ENCODE data around the gene BAHCC1. TPM values are rescaled to one million over a fixed set of nuclear protein-coding genes. Genes with fewer than 3 reads are reported as not detected.

The BAHCC1 gene
- total and polyA plus RNA-seq, 9 of the 15 experiments (the other 6 are each of a cell fraction or from before 2014, with no cell fraction given), result 0.14 to 26.9 (median 5.0) TPM

DNA sequence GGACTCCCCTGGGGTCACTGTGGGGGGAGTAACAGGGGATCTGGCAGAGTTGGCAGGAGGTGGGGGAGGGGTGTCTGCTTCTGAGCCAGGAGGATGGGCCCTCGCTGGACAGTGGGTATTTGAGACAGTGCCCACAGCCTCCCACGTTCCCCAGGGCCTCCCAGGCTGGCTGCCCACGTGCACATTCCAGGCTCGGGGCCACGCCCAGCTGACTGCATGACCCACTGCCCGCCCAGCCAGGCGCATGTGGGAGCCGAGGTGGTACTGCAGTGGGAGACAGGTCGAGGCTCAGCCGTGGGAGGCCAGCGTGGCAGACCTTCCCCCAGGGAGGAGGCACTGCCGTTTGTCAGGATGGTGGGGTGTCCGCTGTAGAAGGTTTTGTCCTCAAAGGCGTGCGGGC, 38.8 kb downstream of the BAHCC1 start (continued):
- TF ChIP-seq, protein P1, sequence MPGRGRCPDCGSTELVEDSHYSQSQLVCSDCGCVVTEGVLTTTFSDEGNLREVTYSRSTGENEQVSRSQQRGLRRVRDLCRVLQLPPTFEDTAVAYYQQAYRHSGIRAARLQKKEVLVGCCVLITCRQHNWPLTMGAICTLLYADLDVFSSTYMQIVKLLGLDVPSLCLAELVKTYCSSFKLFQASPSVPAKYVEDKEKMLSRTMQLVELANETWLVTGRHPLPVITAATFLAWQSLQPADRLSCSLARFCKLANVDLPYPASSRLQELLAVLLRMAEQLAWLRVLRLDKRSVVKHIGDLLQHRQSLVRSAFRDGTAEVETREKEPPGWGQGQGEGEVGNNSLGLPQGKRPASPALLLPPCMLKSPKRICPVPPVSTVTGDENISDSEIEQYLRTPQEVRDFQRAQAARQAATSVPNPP (IDR thresholded peaks at IDR 0.05; ENCODE audit: borderline replicate concordance, insufficient read depth, insufficient read length), result no peak
- TF ChIP-seq, protein P2, sequence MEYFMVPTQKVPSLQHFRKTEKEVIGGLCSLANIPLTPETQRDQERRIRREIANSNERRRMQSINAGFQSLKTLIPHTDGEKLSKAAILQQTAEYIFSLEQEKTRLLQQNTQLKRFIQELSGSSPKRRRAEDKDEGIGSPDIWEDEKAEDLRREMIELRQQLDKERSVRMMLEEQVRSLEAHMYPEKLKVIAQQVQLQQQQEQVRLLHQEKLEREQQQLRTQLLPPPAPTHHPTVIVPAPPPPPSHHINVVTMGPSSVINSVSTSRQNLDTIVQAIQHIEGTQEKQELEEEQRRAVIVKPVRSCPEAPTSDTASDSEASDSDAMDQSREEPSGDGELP (CRISPR knock-in tag; IDR thresholded peaks at IDR 0.05; ENCODE audit: borderline replicate concordance), result peak; percentile 21; the same call in 1 of the 2 replicates
- TF ChIP-seq, protein P3, sequence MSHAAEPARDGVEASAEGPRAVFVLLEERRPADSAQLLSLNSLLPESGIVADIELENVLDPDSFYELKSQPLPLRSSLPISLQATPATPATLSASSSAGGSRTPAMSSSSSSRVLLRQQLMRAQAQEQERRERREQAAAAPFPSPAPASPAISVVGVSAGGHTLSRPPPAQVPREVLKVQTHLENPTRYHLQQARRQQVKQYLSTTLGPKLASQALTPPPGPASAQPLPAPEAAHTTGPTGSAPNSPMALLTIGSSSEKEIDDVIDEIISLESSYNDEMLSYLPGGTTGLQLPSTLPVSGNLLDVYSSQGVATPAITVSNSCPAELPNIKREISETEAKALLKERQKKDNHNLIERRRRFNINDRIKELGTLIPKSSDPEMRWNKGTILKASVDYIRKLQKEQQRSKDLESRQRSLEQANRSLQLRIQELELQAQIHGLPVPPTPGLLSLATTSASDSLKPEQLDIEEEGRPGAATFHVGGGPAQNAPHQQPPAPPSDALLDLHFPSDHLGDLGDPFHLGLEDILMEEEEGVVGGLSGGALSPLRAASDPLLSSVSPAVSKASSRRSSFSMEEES (CRISPR knock-in tag; IDR thresholded peaks at IDR 0.05), result no peak
- TF ChIP-seq HMGN3 (IDR thresholded peaks at IDR 0.05; ENCODE audit: borderline replicate concordance, extremely low read depth, insufficient read length, low read depth, low read length), result peak; percentile 34

DNA sequence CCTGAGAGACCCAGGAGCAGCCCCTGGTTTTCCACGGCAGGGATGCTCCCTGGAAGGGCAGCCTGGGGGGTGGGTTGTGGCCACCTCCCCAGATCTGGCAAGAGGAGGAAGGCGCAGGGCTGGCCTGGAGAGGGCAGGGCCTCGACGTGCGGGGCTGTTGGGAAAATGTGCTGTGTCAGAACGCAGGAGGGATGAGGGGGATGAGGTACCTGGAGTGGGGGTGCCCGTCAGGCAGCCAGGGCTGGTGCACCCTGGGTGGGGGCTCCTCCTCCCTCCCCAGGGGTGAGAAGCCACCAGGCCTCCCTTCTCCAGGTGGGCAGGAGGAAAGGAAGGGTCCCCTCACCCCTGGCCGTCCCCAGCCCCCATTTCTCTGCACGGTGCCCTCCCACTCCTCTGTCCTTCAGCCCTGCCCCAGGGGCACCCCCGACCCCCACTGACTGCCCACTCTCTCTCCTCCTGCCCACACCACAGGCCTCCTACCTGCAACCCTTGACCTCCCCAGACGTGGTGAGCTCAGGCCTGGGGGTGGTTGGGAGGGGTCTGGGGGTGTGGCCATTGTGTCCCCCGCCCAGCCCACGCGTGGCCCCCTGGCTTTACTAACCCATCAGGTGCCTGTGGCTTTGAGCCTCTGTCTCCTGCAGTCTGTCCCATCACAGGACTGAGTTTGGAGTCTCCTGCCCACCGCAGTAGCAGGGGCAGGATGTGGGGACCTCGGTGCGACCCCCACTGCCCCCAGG, 39.6 kb downstream of the BAHCC1 start:
- POLR2A ChIA-PET, result no interaction called here
- Histone ChIP-seq H3K4me1 (replicated peaks in 1 of 2; ENCODE audit: control insufficient read depth in 2 of 2, insufficient read depth in 2 of 2, low read length in 2 of 2) (peaks cover 0 to 82% of the 10 kb centered on the region in 2 experiments; a peak in 2 of 5 replicates), H3K27me3 (ENCODE audit: control insufficient read depth in 2 of 2, insufficient read depth in 2 of 2, low read length in 2 of 2) (no peaks in the 10 kb centered on the region)
- no peak for TF ChIP-seq POLR3G (IDR thresholded peaks at IDR 0.05; ENCODE audit: extremely low read depth, insufficient read length, insufficient replicate concordance)
- TF ChIP-seq, protein P4, sequence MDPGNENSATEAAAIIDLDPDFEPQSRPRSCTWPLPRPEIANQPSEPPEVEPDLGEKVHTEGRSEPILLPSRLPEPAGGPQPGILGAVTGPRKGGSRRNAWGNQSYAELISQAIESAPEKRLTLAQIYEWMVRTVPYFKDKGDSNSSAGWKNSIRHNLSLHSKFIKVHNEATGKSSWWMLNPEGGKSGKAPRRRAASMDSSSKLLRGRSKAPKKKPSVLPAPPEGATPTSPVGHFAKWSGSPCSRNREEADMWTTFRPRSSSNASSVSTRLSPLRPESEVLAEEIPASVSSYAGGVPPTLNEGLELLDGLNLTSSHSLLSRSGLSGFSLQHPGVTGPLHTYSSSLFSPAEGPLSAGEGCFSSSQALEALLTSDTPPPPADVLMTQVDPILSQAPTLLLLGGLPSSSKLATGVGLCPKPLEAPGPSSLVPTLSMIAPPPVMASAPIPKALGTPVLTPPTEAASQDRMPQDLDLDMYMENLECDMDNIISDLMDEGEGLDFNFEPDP (CRISPR knock-in tag; IDR thresholded peaks at IDR 0.05), result no peak
- no peak for TF ChIP-seq SIN3B (IDR thresholded peaks at IDR 0.05; ENCODE audit: low read depth)
- TF ChIP-seq C11orf30 (IDR thresholded peaks at IDR 0.05; ENCODE audit: low read depth), result peak; percentile 23; the same call in 1 of the 2 replicates
- peak; percentile 46; the same call in 1 of the 2 replicates for TF ChIP-seq NFE2 (IDR thresholded peaks at IDR 0.05; ENCODE audit: low read depth)
- no peak for TF ChIP-seq RBM22 (IDR thresholded peaks at IDR 0.05; ENCODE audit: low read depth, low read length, poor library complexity, severe bottlenecking)
- TF ChIP-seq ZNF316 (IDR thresholded peaks at IDR 0.05), result peak; percentile 42; the same call in 1 of the 2 replicates
- no peak for TF ChIP-seq ASH1L (IDR thresholded peaks at IDR 0.05; ENCODE audit: borderline replicate concordance, low read depth, partially characterized antibody)
- TF ChIP-seq, protein P5, sequence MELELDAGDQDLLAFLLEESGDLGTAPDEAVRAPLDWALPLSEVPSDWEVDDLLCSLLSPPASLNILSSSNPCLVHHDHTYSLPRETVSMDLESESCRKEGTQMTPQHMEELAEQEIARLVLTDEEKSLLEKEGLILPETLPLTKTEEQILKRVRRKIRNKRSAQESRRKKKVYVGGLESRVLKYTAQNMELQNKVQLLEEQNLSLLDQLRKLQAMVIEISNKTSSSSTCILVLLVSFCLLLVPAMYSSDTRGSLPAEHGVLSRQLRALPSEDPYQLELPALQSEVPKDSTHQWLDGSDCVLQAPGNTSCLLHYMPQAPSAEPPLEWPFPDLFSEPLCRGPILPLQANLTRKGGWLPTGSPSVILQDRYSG (tag; conservative IDR thresholded peaks at IDR 0.05; ENCODE audit: low read depth), result no peak

More for the DNA sequence above, 39.6 kb downstream of the BAHCC1 start:
- Histone ChIP-seq H3K4me2 (ENCODE audit: insufficient read depth, low read length) (no peak overlapping the region), H4K20me1 (replicated peaks; ENCODE audit: control insufficient read depth, insufficient read depth, low read length) (peaks cover 6% of the 10 kb centered on the region), H3K4me3 (no peak overlapping the region), H3K9me1 (ENCODE audit: control insufficient read depth, insufficient read depth, low read length) (no peaks in the 10 kb centered on the region), H3K27ac (ENCODE audit: extremely low read depth, low read depth, low read length) (no peak overlapping the region), H3K9me3 (replicated peaks; ENCODE audit: control insufficient read depth, insufficient read depth, low read depth, low read length) (no peaks in the 10 kb centered on the region), H3K36me3 (ENCODE audit: control insufficient read depth, insufficient read depth, low read length) (no peaks in the 10 kb centered on the region), H2AFZ (ENCODE audit: low read depth, low read length) (no peak overlapping the region), H3K9ac (ENCODE audit: insufficient read depth in 1 of 2, low read depth in 2 of 2, low read length in 2 of 2) (no peak overlapping the region), H3K79me2 (ENCODE audit: control insufficient read depth, insufficient read depth, low read length) (no peaks in the 10 kb centered on the region)
- DNase-seq (ENCODE audit: extremely low read depth in 1 of 4, low spot score in 3 of 4), result no peak
- in situ Hi-C loops (cut with MboI) (no loop called here), intact Hi-C loops (cut with micrococcal nuclease) (no loop called here)
- 57% methylated on average over 8 of the region's 17 CpGs for WGBS (ENCODE audit: insufficient coverage, low coverage, missing lambda C conversion rate)
- no peak for ATAC-seq
- FAIRE-seq, result no peak
- CTCF ChIA-PET (ENCODE audit: low intra/inter-chr PET ratio), result no interaction called here
- BruUV-seq (replicated peaks), result no TSS peak
